ENCODE measurements around the gene VAMP4.

VAMP4 gene

GRCh38 chr1:171670739-171671138 lies 71.1 kb downstream of the VAMP4 start:
- TF ChIP-seq, protein P1, sequence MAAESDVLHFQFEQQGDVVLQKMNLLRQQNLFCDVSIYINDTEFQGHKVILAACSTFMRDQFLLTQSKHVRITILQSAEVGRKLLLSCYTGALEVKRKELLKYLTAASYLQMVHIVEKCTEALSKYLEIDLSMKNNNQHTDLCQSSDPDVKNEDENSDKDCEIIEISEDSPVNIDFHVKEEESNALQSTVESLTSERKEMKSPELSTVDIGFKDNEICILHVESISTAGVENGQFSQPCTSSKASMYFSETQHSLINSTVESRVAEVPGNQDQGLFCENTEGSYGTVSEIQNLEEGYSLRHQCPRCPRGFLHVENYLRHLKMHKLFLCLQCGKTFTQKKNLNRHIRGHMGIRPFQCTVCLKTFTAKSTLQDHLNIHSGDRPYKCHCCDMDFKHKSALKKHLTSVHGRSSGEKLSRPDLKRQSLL (tag by site-specific recombination; IDR thresholded peaks at IDR 0.05): no peak
- no peak for TF ChIP-seq ZNF23 (tag by site-specific recombination; IDR thresholded peaks at IDR 0.05; ENCODE audit: borderline replicate concordance)
- no peak for TF ChIP-seq ZNF266 (tag by site-specific recombination; IDR thresholded peaks at IDR 0.05; ENCODE audit: low read depth)
- no peak for TF ChIP-seq ZNF404 (tag by site-specific recombination; IDR thresholded peaks at IDR 0.05)
- no peak for TF ChIP-seq ZNF398 (tag by site-specific recombination; IDR thresholded peaks at IDR 0.05)
- no peak for TF ChIP-seq GLIS2 (tag by site-specific recombination; IDR thresholded peaks at IDR 0.05)
- TF ChIP-seq ZNF677 (tag by site-specific recombination; IDR thresholded peaks at IDR 0.05): no peak
- no peak for TF ChIP-seq ZNF10 (tag by site-specific recombination; IDR thresholded peaks at IDR 0.05)
- TF ChIP-seq, protein P2, sequence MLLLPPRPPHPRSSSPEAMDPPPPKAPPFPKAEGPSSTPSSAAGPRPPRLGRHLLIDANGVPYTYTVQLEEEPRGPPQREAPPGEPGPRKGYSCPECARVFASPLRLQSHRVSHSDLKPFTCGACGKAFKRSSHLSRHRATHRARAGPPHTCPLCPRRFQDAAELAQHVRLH (tag by site-specific recombination; IDR thresholded peaks at IDR 0.05): no peak
- no peak for TF ChIP-seq ZNF768 (tag by site-specific recombination; IDR thresholded peaks at IDR 0.05)
- TF ChIP-seq ZSCAN4 (tag by site-specific recombination; IDR thresholded peaks at IDR 0.05): no peak
- TF ChIP-seq ZNF843 (tag by site-specific recombination; IDR thresholded peaks at IDR 0.05): no peak
- TF ChIP-seq ZBTB21 (tag by site-specific recombination; IDR thresholded peaks at IDR 0.05): no peak
- no peak for TF ChIP-seq ZNF521 (tag by site-specific recombination; IDR thresholded peaks at IDR 0.05)
- no peak for TF ChIP-seq ZSCAN5A (tag by site-specific recombination; IDR thresholded peaks at IDR 0.05)
- no peak for TF ChIP-seq ZNF423 (tag by site-specific recombination; IDR thresholded peaks at IDR 0.05)
- no peak for TF ChIP-seq ZNF596 (tag by site-specific recombination; IDR thresholded peaks at IDR 0.05)
- TF ChIP-seq ZNF354C (tag by site-specific recombination; IDR thresholded peaks at IDR 0.05; ENCODE audit: borderline replicate concordance, low read depth): no peak
- no peaks in the 10 kb centered on the region for H3K36me3 ChIP-seq (ENCODE audit: control insufficient read depth in 2 of 2, insufficient read depth in 1 of 2, low read length in 2 of 2)
- H3K4me1 ChIP-seq (ENCODE audit: control insufficient read depth, insufficient read depth, low read length): no peaks in the 10 kb centered on the region
- ChIA-PET POLR2A (no interaction called here), CTCF (interaction anchor here (0.6 kb wide), 1 partner anchor 722 kb away, joined by 3 read pairs; no protein-coding TSS in a partner anchor)
- H3K9me3 ChIP-seq (ENCODE audit: control insufficient read depth, insufficient read depth, low read depth, low read length): no peaks in the 10 kb centered on the region
- H3K4me3 ChIP-seq (ENCODE audit: low read depth, low read length): no peak overlapping the region
- H3K27ac ChIP-seq (ENCODE audit: extremely low read depth, low read depth, low read length): no peak overlapping the region

DNA sequence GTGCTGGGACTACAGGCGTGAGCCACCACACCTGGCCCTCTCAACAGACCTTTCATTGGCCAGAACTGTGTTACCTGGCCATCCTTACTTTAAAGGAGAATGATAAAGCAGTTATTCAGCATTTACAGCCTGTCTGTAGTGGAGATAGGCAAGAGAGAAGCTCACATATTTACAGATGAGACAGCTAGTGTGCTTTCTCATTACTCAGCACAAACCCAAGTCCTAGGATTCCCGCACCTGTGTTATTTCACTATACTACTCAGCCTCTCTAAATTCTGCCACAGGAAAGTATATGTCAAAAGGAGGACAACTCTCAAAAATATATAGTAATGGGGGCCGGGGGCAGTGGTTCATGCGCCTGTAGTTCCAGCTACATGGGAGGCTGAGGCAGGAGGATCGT lies 73.5 kb downstream of the VAMP4 start:
- Histone ChIP-seq H3K36me3 (ENCODE audit: control insufficient read depth in 2 of 2, insufficient read depth in 1 of 2, low read length in 2 of 2) (no peaks in the 10 kb centered on the region), H3K9me3 (ENCODE audit: control insufficient read depth, insufficient read depth, low read depth, low read length) (no peaks in the 10 kb centered on the region), H3K4me3 (ENCODE audit: low read depth, low read length) (no peak overlapping the region), H3K27ac (ENCODE audit: extremely low read depth, low read depth, low read length) (no peak overlapping the region), H3K4me1 (ENCODE audit: control insufficient read depth, insufficient read depth, low read length) (no peaks in the 10 kb centered on the region)
- CTCF ChIA-PET: interaction anchor here (0.6 kb wide), 2 partner anchors 148 to 315 kb away, joined by 3 read pairs; no protein-coding TSS in a partner anchor
- POLR2A ChIA-PET: no interaction called here
- no peak for TF ChIP-seq ZNF654 (tag by site-specific recombination; IDR thresholded peaks at IDR 0.05; ENCODE audit: low read depth)
- TF ChIP-seq ZNF214 (tag by site-specific recombination; IDR thresholded peaks at IDR 0.05; ENCODE audit: borderline replicate concordance): no peak
- no peak for TF ChIP-seq ZNF571 (tag by site-specific recombination; IDR thresholded peaks at IDR 0.05)
- no peak for TF ChIP-seq ZNF416 (tag by site-specific recombination; IDR thresholded peaks at IDR 0.05)
- no peak for TF ChIP-seq EGR2 (tag by site-specific recombination; IDR thresholded peaks at IDR 0.05; ENCODE audit: low read depth)
- TF ChIP-seq ZBTB10 (tag by site-specific recombination; IDR thresholded peaks at IDR 0.05): no peak
- TF ChIP-seq, protein P3, sequence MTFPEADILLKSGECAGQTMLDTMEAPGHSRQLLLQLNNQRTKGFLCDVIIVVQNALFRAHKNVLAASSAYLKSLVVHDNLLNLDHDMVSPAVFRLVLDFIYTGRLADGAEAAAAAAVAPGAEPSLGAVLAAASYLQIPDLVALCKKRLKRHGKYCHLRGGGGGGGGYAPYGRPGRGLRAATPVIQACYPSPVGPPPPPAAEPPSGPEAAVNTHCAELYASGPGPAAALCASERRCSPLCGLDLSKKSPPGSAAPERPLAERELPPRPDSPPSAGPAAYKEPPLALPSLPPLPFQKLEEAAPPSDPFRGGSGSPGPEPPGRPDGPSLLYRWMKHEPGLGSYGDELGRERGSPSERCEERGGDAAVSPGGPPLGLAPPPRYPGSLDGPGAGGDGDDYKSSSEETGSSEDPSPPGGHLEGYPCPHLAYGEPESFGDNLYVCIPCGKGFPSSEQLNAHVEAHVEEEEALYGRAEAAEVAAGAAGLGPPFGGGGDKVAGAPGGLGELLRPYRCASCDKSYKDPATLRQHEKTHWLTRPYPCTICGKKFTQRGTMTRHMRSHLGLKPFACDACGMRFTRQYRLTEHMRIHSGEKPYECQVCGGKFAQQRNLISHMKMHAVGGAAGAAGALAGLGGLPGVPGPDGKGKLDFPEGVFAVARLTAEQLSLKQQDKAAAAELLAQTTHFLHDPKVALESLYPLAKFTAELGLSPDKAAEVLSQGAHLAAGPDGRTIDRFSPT (tag by site-specific recombination; IDR thresholded peaks at IDR 0.05): no peak
- no peak for TF ChIP-seq KLF7 (tag by site-specific recombination; IDR thresholded peaks at IDR 0.05; ENCODE audit: borderline replicate concordance)
